Stimulated activated CD8-positive, alpha-beta memory T cell treated with anti-CD3 and anti-CD28 coated beads, Interleukin-15, amount 100 ng/mL, for 1 hour (primary cell): ENCODE results near the gene NPM3.
"Not testable (repeated sequence)": the region's sequence is repeated elsewhere in the genome, so short reads cannot be mapped to it uniquely, and the experiment has no call there.

Experiments used
- DNase-seq: peaks from one replicate; pipeline ENCODE4 v3.0.0-alpha.2; 2020; ENCODE audit warnings: low read depth

The NPM3 gene

GRCh38 chr10:101803511-101803910 lies 20.3 kb upstream of the NPM3 start:
- DNase-seq: no peak

GRCh38 chr10:101797403-101798059 lies 14.3 kb upstream of the NPM3 start:
- no peak for DNase-seq

GRCh38 chr10:101793526-101793925 lies 10.3 kb upstream of the NPM3 start:
- DNase-seq: no peak

DNA sequence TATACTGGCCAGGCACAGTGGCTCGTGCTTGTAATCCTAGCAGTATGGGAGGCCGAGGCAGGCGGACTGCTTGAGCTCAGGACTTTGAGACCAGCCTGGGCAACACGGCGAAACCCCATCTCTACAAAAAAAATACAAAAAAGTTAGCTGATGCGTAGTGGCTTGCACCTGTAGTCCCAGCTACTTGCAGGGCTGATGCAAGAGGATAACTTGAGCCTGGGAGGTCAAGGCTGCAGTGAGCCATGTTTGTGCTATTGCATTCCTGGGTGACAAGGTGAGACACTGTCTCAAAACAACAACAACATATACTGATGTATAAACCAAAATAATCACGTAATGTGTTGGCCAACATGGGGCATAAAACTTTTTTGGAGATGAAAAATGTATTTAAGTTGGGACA lies 6.4 kb upstream of the NPM3 start:
- DNase-seq: no peak

DNA sequence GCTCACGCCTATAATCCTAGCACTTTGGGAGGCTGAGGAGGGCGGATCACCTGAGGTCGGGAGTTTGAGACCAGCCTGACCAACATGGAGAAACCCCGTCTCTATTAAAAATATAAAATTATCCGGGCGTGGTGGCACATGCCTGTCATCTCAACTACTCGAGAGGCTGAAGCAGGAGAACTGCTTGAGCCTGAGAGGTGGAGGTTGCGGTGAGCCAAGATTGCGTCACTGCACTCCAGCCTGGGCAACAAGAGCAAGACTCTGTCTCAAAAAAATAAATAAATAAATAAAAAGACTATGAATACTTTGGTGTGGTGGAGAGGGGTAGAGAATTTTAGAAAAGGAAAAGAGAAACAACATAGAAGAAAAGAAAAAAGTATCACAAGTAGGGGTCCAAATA lies 6.0 kb upstream of the NPM3 start:
- not testable (repeated sequence) for DNase-seq

DNA sequence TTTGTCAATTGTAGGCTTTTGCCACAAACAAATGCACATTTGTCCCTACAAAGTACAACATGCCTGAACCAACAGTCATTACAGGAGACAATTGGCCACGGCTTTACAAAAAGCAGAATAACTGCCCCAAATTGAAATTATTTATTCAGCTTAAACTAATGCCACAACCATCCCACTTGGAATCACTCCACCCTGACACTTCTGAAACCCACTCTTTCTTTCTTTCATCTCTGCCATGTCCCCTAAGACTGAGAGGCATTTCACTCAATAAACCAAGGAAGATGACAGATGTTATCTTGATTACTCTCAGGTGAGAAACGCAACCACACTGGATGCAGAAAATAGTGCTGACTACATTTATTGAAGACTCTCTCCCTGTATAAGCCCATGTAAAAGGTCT lies 2.6 kb upstream of the NPM3 start:
- DNase-seq: no peak

DNA sequence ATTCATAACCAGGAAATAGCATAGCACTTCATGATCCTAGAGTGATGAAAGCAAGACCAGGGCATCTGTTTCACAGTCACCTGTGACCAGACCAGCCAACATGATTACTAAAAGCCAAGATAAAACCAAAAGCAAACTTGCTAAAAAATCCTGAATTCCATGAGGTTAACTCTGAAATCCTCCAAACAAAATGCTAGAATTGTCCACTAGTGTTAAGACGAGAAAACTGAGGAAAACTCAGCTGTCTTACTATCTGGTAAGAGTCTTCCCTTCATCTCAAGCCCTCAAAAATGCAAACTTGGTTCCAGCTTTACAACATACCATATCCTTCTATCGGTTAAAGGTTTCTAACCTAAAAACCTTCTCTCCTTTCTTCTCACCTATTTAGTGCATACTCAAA lies 1.3 kb upstream of the NPM3 start:
- DNase-seq: no peak

DNA sequence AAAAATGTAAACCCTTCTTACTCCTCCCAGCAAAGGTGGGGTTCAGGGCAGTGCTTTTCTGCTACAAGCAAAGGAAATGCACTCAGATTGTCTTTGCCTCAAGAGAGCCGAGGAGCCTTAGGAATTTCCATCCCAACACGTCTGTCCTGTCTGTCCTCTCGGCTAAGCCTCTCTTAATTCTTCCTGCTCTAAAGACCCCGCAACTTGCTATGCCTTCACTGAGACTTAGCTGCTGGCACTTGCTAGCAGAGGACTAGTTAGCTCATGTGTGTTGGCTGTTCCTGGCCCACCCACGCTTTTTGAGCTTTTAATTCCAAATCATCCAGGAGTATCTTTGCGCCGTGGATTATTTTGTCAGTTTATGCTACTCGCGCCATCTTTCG lies 481 bp upstream of the NPM3 start:
- no peak for DNase-seq

DNA sequence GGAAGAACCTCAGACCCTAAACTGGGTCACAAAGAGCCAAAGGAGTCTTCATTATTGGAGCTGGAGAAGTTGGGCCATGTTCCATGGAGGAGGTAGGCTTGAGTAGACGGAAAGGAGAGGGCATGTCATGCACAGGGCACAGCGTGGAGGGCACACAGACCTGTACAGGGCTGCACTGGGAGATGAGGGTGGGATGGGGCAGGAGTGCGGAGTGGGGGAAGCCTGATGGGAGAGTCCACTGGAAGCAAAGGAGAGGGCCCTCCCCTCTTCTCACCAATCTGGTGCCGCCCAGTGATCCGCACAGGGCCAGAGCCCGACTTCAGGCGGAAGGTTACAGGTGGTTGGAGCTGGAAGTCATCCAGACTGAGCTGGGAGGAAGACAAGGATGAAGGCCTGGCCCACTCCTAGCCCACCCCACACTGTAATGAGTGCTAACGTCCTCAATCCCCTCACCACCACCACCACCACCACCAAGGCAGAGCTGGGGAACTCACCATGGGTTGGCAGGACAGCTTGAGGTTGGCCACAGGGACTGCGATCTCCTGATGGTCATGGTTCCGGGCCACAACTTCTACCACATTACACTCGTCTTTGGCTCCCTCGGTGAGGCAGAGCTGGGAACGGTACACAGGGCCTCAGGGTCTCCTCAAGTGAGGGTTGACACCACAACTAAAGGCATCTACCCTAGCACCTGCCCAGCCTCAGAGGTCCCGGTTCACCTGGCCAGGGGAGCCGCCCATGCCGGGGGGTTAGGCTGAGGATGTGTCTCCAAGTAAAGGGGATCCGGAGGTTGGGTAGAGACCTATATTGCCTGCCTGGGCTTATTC lies 1.0 kb downstream of the NPM3 start:
- no peak for DNase-seq

DNA sequence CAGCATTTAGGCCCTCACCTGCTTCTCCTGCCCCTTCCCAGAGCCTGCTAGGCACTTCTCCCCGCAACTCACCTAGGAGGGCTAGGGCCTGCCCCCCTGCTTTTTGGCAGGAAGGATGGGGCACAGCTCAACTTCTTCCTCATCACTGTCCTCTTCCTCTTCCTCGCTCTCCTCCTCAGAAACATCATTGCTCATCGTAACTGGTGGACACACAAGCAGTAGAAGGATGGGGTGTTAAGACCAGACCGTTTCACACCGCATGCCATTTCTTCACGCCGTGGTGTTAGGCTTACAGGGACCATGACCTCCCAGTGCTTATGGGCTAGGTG lies 1.6 kb downstream of the NPM3 start:
- no peak for DNase-seq

DNA sequence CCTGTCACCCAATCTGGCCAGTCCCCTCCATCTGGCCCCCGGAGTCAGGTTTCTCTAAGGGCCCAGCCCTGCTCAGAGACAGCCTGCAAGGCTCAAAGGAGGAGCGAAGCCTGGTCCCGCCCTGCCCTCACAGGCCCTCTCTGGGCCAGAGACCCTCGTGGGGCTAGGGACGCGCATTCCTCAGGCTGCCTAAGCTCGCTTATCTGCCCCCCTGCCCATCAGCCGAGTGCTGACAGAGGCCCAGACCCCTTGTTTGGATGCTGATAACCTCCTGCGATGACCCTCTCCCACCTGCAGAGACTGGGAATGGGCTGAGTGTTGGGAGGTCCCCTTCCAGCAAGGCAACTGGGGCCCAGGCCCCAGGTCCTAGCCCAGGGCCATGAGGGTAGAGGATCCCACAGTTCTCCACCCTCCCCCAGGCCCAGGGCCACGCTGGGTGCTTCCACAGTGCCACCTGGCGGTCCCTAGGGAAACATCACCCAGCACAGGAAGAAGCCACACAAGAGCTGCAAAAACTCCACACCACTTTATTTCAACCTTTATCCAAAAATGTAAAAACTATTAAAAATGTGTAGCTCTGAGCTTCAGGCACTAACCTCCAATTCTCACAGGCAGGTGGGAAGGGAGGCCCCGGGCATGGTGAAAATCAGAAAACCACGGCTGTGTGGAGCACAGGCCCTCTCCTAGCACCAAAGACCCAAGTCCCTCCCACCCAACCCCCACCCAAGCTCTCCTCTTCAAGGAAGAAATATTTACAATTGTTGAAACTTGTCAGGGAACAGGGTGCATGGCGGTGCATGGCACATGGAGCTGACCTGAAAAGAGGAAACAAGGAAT lies 2.2 kb downstream of the NPM3 start:
- peak; percentile 55 for DNase-seq

DNA sequence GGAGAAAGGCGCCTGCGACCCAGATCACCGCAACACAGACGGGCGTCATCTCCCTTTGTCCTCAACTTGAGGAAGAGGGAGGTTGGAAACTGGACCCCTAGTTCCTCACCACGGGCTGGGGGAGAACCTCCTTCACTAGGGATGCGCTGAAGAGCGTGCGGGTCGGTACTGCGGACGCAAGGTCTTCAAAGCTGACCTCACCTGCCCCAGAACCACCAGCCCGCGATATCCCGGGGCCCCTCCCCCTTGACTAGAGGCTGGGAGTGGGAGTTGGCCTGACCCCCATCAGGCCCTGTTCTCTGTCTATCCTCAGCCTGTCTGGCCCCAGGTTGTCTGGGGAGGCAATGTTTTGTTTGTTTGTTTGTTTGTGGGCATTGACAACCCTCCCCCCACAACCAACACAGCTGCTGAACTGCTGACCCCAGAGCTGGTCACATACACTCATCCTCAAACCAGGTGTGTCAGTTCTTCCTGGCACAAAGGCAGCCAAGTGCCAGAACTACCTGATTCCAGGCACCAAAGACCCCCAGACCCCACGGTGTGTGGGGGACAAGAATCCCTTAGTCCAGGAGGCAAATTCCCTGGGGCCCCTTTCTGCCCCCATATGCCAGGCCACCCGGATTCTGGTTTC lies 2.9 kb downstream of the NPM3 start:
- no peak for DNase-seq

GRCh38 chr10:101779544-101780186 lies 3.6 kb downstream of the NPM3 start:
- DNase-seq: peak; percentile 69

DNA sequence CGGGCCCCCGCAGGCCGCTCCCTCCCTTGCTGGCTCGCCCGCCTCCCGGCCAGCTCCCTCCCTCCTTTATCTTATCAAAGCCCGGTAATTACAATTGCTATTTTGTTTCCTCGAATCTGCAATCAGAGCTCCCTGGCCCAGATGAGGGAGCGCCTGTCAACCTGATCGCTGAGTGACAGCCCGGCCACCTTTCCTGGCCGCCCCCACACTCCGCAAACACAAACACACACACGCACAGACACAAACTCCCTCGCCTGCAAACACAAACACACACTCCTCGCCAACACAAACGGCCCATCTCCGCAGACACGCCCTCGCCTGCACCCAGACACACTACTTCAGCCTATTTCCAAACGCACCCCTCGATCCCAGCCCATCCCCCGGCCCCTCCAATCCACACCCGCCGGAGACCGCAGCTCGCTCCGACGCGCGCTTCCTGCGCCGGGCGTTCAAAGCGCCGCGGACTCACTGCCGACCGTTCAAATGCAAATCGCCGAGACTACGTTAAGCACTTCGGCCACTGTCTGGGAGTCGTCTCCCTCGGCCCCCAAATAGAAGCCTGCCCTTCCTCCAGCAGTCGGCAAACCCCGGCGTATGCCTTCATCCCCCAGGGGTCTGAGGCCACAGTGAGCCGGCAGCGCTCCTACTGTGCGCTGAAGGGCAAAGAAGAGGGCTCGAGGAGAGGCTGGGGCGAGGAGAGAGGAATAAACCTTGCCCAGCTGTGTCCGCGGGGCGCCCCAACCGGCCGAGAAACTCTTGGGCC lies 4.3 kb downstream of the NPM3 start:
- DNase-seq: no peak

- DNase-seq: no peak
Observed at GRCh38 chr10:101778151-101778780, 5.0 kb downstream of the NPM3 start.

- DNase-seq: no peak
Observed at GRCh38 chr10:101777619-101778145, 5.6 kb downstream of the NPM3 start.

DNA sequence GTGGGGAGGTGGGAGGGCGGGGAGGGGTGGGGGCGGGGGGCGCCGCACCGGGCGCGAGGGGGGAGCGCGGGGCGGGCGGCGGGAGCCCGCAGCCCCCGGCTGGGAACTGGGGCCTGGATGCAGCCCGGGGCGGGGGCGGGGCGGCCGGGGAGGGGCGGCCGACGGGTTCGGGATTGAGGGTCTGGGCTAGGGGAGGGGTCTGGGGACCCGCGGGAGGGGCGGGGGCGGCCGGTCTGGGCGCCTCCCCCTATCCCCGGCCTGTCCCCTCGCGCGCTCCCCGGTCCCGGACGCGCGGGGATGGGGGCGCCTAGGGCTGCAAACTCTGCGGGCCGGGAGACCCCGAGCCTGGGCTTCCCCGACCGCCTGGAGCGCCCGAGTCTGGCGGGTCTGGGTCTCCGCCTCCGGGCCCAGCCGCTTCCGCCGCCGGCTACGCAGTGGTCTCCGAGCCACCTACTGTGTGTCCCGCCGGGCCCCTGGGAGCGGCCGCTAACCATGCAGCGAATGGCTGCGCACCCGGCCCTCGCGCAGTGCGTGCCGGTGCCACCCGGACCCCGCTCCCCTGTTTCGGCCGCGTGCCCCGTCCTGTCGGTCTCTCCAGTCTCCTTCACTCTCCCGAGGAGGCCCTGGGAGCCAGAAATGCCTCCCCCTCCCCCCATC lies 7.0 kb downstream of the NPM3 start:
- DNase-seq: no peak

DNA sequence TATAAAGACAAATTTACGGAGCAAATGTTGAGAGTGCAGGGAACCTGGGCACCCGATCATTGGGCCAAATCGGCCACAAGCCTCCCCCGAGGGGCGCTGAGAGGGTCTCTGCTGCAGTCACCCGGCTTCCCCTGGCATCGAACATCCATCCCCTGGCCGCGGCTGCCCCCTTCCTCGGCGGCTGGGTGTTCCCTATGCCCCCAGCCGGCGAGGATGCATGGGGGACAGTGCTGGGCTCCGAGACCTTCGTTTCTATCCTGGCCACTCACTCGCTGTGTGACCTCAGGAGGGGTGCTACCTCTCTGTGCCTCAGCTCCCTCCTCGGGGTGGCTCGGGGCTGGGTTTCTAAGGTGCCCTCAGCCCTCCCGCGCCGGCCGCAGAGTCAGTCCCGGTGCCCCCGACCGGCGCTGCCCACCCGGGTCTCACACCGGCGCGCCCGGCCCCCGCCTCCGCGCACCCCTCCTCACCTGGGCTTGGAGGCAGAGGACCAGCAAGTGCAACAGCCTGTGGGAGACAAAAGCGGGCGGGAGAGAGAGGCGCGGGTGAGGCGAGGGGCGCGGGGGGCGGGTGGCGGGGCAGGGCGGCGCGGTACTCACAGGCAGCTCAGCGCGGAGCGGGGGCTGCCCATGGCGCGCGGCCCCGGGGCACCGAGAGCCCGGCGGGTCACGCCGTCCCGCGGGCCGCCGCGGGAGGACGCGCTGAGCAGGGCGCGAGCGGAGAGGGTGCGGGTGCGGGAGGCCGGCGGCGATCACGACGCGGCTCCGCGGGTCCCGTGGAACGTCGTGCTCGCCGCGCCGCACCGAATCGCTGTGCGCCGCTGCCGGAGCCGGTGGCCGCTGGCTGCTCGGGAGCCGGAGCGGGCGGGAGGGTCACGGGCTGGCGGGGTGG lies 7.7 kb downstream of the NPM3 start, which contains the start of gene FGF8:
TSS of gene FGF8 (minus strand) at position 842 of the 888 bp plus-strand sequence. CDS start at position 628, 214 bp downstream.
- DNase-seq: no peak
